ENCODE results near the gene NUP93. TPM values are rescaled to one million over a fixed set of nuclear protein-coding genes. Genes with fewer than 3 reads are reported as not detected.

Gene NUP93
- total and polyA plus RNA-seq, 2 donors: 25.1 to 49.0 TPM

GRCh38 chr16:56833243-56833970 is 103.5 kb downstream of the NUP93 start:
- H3K4me3 ChIP-seq (ENCODE audit: low read depth, low read length): no peak overlapping the region
- no peaks in the 10 kb centered on the region for H3K36me3 ChIP-seq (ENCODE audit: insufficient read depth)
- DNase-seq (ENCODE audit: extremely low spot score): no peak
- H3K4me1 ChIP-seq (ENCODE audit: insufficient read depth): no peaks in the 10 kb centered on the region
- WGBS: 89% methylated on average over 9 of the region's 9 CpGs
- H3K27ac ChIP-seq (ENCODE audit: low read depth): no peak overlapping the region

GRCh38 chr16:56835320-56835719 is 105.4 kb downstream of the NUP93 start:
- WGBS: 90% methylated on average over 2 of the region's 2 CpGs
- no peak overlapping the region for H3K27ac ChIP-seq (ENCODE audit: low read depth)
- DNase-seq (ENCODE audit: extremely low spot score): no peak

GRCh38 chr16:56836410-56837230 is 106.7 kb downstream of the NUP93 start:
- no peak overlapping the region for H3K4me3 ChIP-seq (ENCODE audit: low read depth, low read length)
- H3K4me1 ChIP-seq (ENCODE audit: insufficient read depth): no peaks in the 10 kb centered on the region
- WGBS: 78% methylated on average over 5 of the region's 5 CpGs
- no peak for DNase-seq (ENCODE audit: extremely low spot score)
- peaks cover 2% of the 10 kb centered on the region for H3K36me3 ChIP-seq (ENCODE audit: insufficient read depth)
- no peak overlapping the region for H3K27ac ChIP-seq (ENCODE audit: low read depth)

More at GRCh38 chr16:56835320-56835719, 105.4 kb downstream of the NUP93 start:
- H3K4me1 ChIP-seq (ENCODE audit: insufficient read depth): no peaks in the 10 kb centered on the region
- H3K36me3 ChIP-seq (ENCODE audit: insufficient read depth): peaks cover 2% of the 10 kb centered on the region
- no peak overlapping the region for H3K4me3 ChIP-seq (ENCODE audit: low read depth, low read length)

- Histone ChIP-seq H3K27ac (ENCODE audit: low read depth) (no peak overlapping the region), H3K4me1 (ENCODE audit: insufficient read depth) (no peaks in the 10 kb centered on the region), H3K36me3 (ENCODE audit: insufficient read depth) (peaks cover 2% of the 10 kb centered on the region), H3K4me3 (ENCODE audit: low read depth, low read length) (no peak overlapping the region)
- DNase-seq (ENCODE audit: extremely low spot score): no peak
- WGBS: 91% methylated on average over 9 of the region's 9 CpGs
Measured at GRCh38 chr16:56838622-56839337, 108.9 kb downstream of the NUP93 start.

- 83% methylated on average over 2 of the region's 2 CpGs for WGBS
- H3K36me3 ChIP-seq (ENCODE audit: insufficient read depth): peaks cover 5% of the 10 kb centered on the region
Measured at GRCh38 chr16:56841233-56841632, 111.3 kb downstream of the NUP93 start.

GRCh38 chr16:56841659-56842058 is 111.7 kb downstream of the NUP93 start:
- Histone ChIP-seq H3K4me3 (ENCODE audit: low read depth, low read length) (no peak overlapping the region), H3K36me3 (ENCODE audit: insufficient read depth) (peaks cover 5% of the 10 kb centered on the region), H3K27ac (ENCODE audit: low read depth) (no peak overlapping the region), H3K4me1 (ENCODE audit: insufficient read depth) (no peaks in the 10 kb centered on the region)
- WGBS: 93% methylated on average over 10 of the region's 10 CpGs
- DNase-seq (ENCODE audit: extremely low spot score): no peak

More at GRCh38 chr16:56841233-56841632, 111.3 kb downstream of the NUP93 start:
- DNase-seq (ENCODE audit: extremely low spot score): no peak
- no peak overlapping the region for H3K27ac ChIP-seq (ENCODE audit: low read depth)
- no peak overlapping the region for H3K4me3 ChIP-seq (ENCODE audit: low read depth, low read length)
- H3K4me1 ChIP-seq (ENCODE audit: insufficient read depth): no peaks in the 10 kb centered on the region

GRCh38 chr16:56842133-56842532 is 112.2 kb downstream of the NUP93 start:
- Histone ChIP-seq H3K27ac (ENCODE audit: low read depth) (no peak overlapping the region), H3K4me1 (ENCODE audit: insufficient read depth) (no peaks in the 10 kb centered on the region), H3K4me3 (ENCODE audit: low read depth, low read length) (no peak overlapping the region), H3K36me3 (ENCODE audit: insufficient read depth) (peaks cover 5% of the 10 kb centered on the region)
- no peak for DNase-seq (ENCODE audit: extremely low spot score)

GRCh38 chr16:56844056-56844455 is 114.1 kb downstream of the NUP93 start:
- peaks cover 5% of the 10 kb centered on the region for H3K36me3 ChIP-seq (ENCODE audit: insufficient read depth)

GRCh38 chr16:56847173-56847910 is 117.4 kb downstream of the NUP93 start:
- no peak overlapping the region for H3K4me3 ChIP-seq (ENCODE audit: low read depth, low read length)
- 57% methylated on average over 9 of the region's 9 CpGs for WGBS
- no peaks in the 10 kb centered on the region for H3K4me1 ChIP-seq (ENCODE audit: insufficient read depth)
- H3K27ac ChIP-seq (ENCODE audit: low read depth): no peak overlapping the region
- DNase-seq (ENCODE audit: extremely low spot score): no peak
- peaks cover 3% of the 10 kb centered on the region for H3K36me3 ChIP-seq (ENCODE audit: insufficient read depth)

More at GRCh38 chr16:56844056-56844455, 114.1 kb downstream of the NUP93 start:
- Histone ChIP-seq H3K4me3 (ENCODE audit: low read depth, low read length) (no peak overlapping the region), H3K27ac (ENCODE audit: low read depth) (no peak overlapping the region), H3K4me1 (ENCODE audit: insufficient read depth) (no peaks in the 10 kb centered on the region)
- WGBS: 94% methylated on average over 6 of the region's 6 CpGs
- no peak for DNase-seq (ENCODE audit: extremely low spot score)

- Histone ChIP-seq H3K36me3 (ENCODE audit: insufficient read depth) (peaks cover 3% of the 10 kb centered on the region), H3K4me1 (ENCODE audit: insufficient read depth) (no peaks in the 10 kb centered on the region), H3K4me3 (ENCODE audit: low read depth, low read length) (no peak overlapping the region), H3K27ac (ENCODE audit: low read depth) (no peak overlapping the region)
- no peak for DNase-seq (ENCODE audit: extremely low spot score)
- WGBS: 79% methylated on average over 11 of the region's 11 CpGs
Measured at GRCh38 chr16:56848029-56848936, 118.4 kb downstream of the NUP93 start.

- peaks cover 3% of the 10 kb centered on the region for H3K36me3 ChIP-seq (ENCODE audit: insufficient read depth)
- H3K4me3 ChIP-seq (ENCODE audit: low read depth, low read length): no peak overlapping the region
- no peak for DNase-seq (ENCODE audit: extremely low spot score)
- no peak overlapping the region for H3K27ac ChIP-seq (ENCODE audit: low read depth)
- H3K4me1 ChIP-seq (ENCODE audit: insufficient read depth): no peaks in the 10 kb centered on the region
- 48% methylated on average over 7 of the region's 7 CpGs for WGBS
Measured at GRCh38 chr16:56848955-56849689, 119.2 kb downstream of the NUP93 start.

All from urinary bladder (tissue), 4 donors.